Measurements from ENCODE around the gene CTNND2. TPM values are rescaled to one million over a fixed set of nuclear protein-coding genes. Genes with fewer than 3 reads are reported as not detected.

Gene CTNND2
- total RNA-seq, 4 donors from 2014 or later: 1.3 to 2.5 (median 2.1) TPM

GRCh38 chr5:11292648-11293356 lies 611.4 kb downstream of the CTNND2 start:
- no peaks in the 10 kb centered on the region for H3K9me3 ChIP-seq
- no peak for TF ChIP-seq CTCF (IDR thresholded peaks at IDR 0.05)
- no peak for TF ChIP-seq POLR2A (IDR thresholded peaks at IDR 0.05; ENCODE audit: low read depth)
- no peak for TF ChIP-seq EP300 (IDR thresholded peaks at IDR 0.05)
- no peak for TF ChIP-seq POLR2AphosphoS5 (IDR thresholded peaks at IDR 0.05)
- DNase-seq (ENCODE audit: extremely low spot score): peak; percentile 68
- H3K27me3 ChIP-seq: no peaks in the 10 kb centered on the region
- H3K27ac ChIP-seq (replicated peaks in 1 of 4): no peak overlapping the region
- intact Hi-C loops (cut with DNase I): no loop called here
- H3K4me1 ChIP-seq: no peaks in the 10 kb centered on the region
- H3K36me3 ChIP-seq: no peaks in the 10 kb centered on the region
- WGBS: 95% methylated on average over 1 of the region's 1 CpG
- no peak overlapping the region for H3K4me3 ChIP-seq

GRCh38 chr5:11289733-11290132 lies 614.5 kb downstream of the CTNND2 start:
- intact Hi-C loops (cut with DNase I): no loop called here

DNA sequence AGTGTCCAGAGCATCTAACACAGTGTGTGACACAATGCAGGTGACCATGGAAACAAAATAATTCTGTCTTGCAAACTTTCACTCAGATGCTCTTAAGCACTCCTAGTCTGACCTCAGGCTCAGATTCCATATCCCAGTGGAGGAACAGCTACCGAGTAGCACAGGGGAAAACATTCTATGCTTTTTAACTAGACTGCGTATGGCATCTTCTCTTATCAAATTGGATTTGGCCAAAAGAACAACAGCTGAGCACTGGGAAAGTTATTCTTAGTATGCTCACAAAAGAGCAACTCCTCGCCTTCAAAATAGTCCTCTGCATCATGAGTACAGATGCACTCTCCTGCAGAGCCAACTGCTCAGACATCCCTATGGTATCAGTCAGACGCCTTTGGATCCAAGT lies 615.0 kb downstream of the CTNND2 start:
- H3K9me3 ChIP-seq: no peaks in the 10 kb centered on the region
- TF ChIP-seq POLR2A (IDR thresholded peaks at IDR 0.05; ENCODE audit: low read depth) (no peak), CTCF (IDR thresholded peaks at IDR 0.05) (no peak)
- intact Hi-C loops (cut with DNase I): no loop called here
- 76% methylated on average over 4 of the region's 4 CpGs for WGBS
- H3K4me3 ChIP-seq: no peak overlapping the region
- no peaks in the 10 kb centered on the region for H3K27me3 ChIP-seq
- DNase-seq (ENCODE audit: extremely low spot score): no peak
- H3K4me1 ChIP-seq: no peaks in the 10 kb centered on the region
- H3K36me3 ChIP-seq: no peaks in the 10 kb centered on the region
- no peak overlapping the region for H3K27ac ChIP-seq (replicated peaks in 1 of 4)

More at GRCh38 chr5:11289733-11290132, 614.5 kb downstream of the CTNND2 start:
- 84% methylated on average over 5 of the region's 5 CpGs for WGBS
- TF ChIP-seq POLR2A (IDR thresholded peaks at IDR 0.05; ENCODE audit: low read depth) (no peak), POLR2AphosphoS5 (IDR thresholded peaks at IDR 0.05) (no peak), CTCF (IDR thresholded peaks at IDR 0.05) (no peak), EP300 (IDR thresholded peaks at IDR 0.05) (no peak)
- Histone ChIP-seq H3K27me3 (no peaks in the 10 kb centered on the region), H3K27ac (replicated peaks in 1 of 4) (no peak overlapping the region), H3K36me3 (no peaks in the 10 kb centered on the region), H3K4me3 (no peak overlapping the region), H3K9me3 (no peaks in the 10 kb centered on the region), H3K4me1 (no peaks in the 10 kb centered on the region)
- no peak for DNase-seq (ENCODE audit: extremely low spot score)

- Histone ChIP-seq H3K27ac (replicated peaks in 1 of 4) (no peak overlapping the region), H3K4me3 (no peak overlapping the region), H3K9me3 (peaks cover 0 to 12% (median 7%) of the 10 kb centered on the region in 4 donors), H3K27me3 (no peaks in the 10 kb centered on the region), H3K36me3 (no peaks in the 10 kb centered on the region), H3K4me1 (no peaks in the 10 kb centered on the region)
- DNase-seq (ENCODE audit: extremely low spot score): no peak
- no peak for TF ChIP-seq CTCF (IDR thresholded peaks at IDR 0.05)
- TF ChIP-seq EP300 (IDR thresholded peaks at IDR 0.05): no peak
- intact Hi-C loops (cut with DNase I): no loop called here
- WGBS: 79% methylated on average over 5 of the region's 5 CpGs
Measured at GRCh38 chr5:11281842-11282241, 622.4 kb downstream of the CTNND2 start.

DNA sequence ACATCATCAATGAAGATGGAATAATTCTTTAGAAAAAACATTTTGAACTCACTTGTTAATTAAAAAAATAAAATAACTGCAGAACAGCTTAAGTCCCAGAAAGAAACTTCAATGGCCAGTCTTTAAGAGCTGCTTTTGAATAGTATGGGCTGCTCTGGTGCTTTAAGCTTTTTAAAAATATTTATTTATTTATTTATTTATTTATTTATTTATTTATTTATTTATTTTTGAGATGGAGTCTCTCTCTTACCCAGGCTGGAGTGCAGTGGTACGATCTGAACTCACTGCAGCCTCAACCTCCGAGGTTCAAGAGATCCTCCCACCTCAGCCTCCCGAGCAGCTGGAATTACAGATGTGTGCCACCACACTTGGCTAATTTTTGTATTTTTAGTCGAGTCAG lies 626.9 kb downstream of the CTNND2 start:
- no peaks in the 10 kb centered on the region for H3K36me3 ChIP-seq
- no peaks in the 10 kb centered on the region for H3K4me1 ChIP-seq
- H3K27ac ChIP-seq (replicated peaks in 1 of 4): no peak overlapping the region
- TF ChIP-seq CTCF (IDR thresholded peaks at IDR 0.05) (no peak), EP300 (IDR thresholded peaks at IDR 0.05) (no peak), POLR2A (IDR thresholded peaks at IDR 0.05; ENCODE audit: low read depth) (no peak), POLR2AphosphoS5 (IDR thresholded peaks at IDR 0.05) (no peak)
- no peak for DNase-seq (ENCODE audit: extremely low spot score)
- no peaks in the 10 kb centered on the region for H3K27me3 ChIP-seq
- 83% methylated on average over 4 of the region's 4 CpGs for WGBS
- H3K9me3 ChIP-seq: peaks cover 0 to 10% (median 7%) of the 10 kb centered on the region in 4 donors
- no peak overlapping the region for H3K4me3 ChIP-seq
- intact Hi-C loops (cut with DNase I): no loop called here

All from esophagus muscularis mucosa (tissue), 4 donors.